ENCODE results near the gene NFATC2IP. TPM values are rescaled to one million over a fixed set of nuclear protein-coding genes. Genes with fewer than 3 reads are reported as not detected.

Gene NFATC2IP
- 55.7 and 66.1 TPM in 2 replicates for total RNA-seq (2014; rRNA removed; shearing (Covaris generic))

DNA sequence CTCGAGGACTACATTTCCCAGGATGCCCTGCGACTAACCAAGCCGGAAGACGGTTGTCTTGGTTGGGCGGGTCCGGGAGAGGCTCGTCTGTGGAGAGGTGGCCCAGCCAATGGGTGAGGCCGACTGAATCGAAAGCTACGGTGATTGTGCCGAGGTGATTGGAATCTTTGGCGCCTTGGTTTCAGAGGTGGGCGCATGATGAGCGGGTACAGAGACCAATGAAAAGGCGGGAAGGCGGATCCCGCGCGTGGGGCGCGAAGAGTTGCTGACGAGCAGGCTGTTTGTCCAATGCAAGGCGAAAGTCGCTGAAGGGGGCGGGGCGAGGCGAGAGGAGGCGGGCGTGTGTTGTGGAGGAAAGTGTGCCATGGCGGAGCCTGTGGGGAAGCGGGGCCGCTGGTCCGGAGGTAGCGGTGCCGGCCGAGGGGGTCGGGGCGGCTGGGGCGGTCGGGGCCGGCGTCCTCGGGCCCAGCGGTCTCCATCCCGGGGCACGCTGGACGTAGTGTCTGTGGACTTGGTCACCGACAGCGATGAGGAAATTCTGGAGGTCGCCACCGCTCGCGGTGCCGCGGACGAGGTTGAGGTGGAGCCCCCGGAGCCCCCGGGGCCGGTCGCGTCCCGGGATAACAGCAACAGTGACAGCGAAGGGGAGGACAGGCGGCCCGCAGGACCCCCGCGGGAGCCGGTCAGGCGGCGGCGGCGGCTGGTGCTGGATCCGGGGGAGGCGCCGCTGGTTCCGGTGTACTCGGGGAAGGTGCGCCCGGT lies at the start of gene NFATC2IP:
NFATC2IP (plus strand) TSS at position 290 of the 762 bp plus-strand sequence; CDS start at position 365, 75 bp downstream.

DNA sequence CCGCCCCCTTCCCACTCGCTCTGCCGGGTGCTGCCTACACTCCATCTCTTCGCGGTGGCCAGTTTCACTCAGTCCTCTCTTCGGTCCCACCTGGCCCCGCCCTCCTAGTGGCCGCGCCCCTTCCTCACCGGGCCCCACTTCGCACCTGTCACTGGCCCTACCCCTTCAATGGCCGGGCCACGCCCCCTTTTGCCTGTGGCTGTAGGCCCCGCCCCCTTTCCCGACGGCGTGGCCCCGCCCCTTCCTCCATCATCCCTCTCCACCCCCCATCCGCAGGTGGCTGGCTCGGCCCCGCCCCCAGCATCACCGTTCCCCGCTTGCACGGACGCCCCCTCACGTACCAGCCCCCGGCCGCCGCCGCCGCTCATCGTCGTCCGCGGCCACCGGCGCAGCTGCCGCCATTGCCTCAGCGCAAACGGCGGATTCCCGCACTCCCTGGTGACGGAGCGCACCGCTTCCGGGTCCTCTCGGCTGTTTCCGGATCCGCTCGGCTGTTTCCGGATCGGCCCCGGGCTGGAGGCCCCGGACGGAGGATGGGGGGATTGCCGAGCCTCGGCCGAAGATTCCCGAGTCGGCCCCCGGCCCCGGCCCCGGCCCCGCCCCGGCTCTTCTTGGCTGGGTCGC lies 25.9 kb upstream of the NFATC2IP start, which contains the start of gene RABEP2:
RABEP2 (minus strand) TSS at position 477 of the 624 bp plus-strand sequence; CDS start at position 402, 75 bp downstream.

DNA sequence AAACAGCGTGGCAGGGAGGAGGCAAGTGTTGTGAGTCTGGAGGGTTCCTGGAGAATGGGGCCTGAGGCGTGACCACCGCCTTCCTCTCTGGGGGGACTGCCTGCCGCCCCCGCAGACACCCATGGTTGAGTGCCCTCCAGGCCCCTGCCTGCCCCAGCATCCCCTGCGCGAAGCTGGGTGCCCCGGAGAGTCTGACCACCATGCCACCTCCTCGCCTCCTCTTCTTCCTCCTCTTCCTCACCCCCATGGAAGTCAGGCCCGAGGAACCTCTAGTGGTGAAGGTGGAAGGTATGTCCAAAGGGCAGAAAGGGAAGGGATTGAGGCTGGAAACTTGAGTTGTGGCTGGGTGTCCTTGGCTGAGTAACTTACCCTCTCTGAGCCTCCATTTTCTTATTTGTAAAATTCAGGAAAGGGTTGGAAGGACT lies 18.9 kb upstream of the NFATC2IP start, which contains the start of gene CD19:
CD19 (plus strand) TSS at position 171 of the 425 bp plus-strand sequence; CDS start at position 201, 30 bp downstream.

DNA sequence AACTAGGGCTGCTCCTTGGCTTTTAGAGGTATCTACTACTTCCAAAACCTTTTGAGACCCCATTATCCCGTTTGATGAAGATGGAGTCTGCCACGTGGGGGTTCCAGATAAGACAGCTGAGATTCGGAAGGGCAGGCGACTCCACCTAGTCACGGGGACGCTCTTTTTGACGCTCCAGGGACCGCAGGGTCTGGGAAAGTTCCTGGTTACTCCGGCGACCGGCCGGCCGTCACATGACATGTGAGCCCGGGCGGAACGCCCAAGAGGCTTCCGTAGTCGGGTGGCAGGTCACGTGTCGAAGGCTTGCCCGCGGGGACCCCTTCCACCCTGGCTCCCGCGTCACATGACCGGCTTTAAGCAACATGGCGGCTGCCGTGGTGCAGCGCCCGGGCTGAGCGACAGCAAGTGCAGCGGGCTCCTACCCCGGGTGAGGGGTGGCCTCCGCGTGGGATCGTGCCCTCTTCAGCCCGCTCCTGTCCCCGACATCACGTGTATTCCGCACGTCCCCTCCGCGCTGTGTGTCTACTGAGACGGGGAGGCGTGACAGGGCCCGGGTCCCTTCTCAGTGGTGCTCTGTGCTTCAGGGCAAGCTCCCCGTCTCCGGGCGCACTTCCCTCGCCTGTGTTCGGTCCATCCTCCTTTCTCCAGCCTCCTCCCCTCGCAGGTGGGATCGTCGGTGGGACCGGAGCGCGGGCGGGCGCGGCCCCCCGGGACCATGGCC lies 23.9 kb downstream of the NFATC2IP start, which contains the start of gene SPNS1:
SPNS1 (plus strand) TSS at position 342 of the 721 bp plus-strand sequence; CDS start at position 716, 374 bp downstream.

GRCh38 chr16:28984619-28985135 lies 33.9 kb downstream of the NFATC2IP start, which contains the start of gene LAT:
Gene LAT (plus strand): TSS chr16:28985052. CDS start chr16:28985418, 366 bp downstream.

Other genes with a start within 250 kb of the NFATC2IP start
- 578 and 662 TPM in 2 replicates for gene EIF3C, start 239.5 kb upstream of the NFATC2IP start, total RNA-seq (2014; rRNA removed; shearing (Covaris generic))
- 0.72 and 2.2 TPM in 2 replicates for gene NPIPB9, start 199.2 kb upstream of the NFATC2IP start, total RNA-seq (2014; rRNA removed; shearing (Covaris generic))
- gene ATXN2L, start 127.9 kb upstream of the NFATC2IP start, total RNA-seq (2014; rRNA removed; shearing (Covaris generic)), result 118 and 158 TPM in 2 replicates
- 341 and 356 TPM in 2 replicates for gene TUFM, start 104.6 kb upstream of the NFATC2IP start, total RNA-seq (2014; rRNA removed; shearing (Covaris generic))
- gene SH2B1, start 87.1 kb upstream of the NFATC2IP start, total RNA-seq (2014; rRNA removed; shearing (Covaris generic)), result 28.8 and 37.8 TPM in 2 replicates
- gene ATP2A1, start 72.4 kb upstream of the NFATC2IP start, total RNA-seq (2014; rRNA removed; shearing (Covaris generic)), result 0.53 and 1.2 TPM in 2 replicates
- gene RABEP2, start 25.7 kb upstream of the NFATC2IP start, total RNA-seq (2014; rRNA removed; shearing (Covaris generic)), result 43.0 and 51.4 TPM in 2 replicates
- not detected in 2 replicates for gene CD19, start 19.0 kb upstream of the NFATC2IP start, total RNA-seq (2014; rRNA removed; shearing (Covaris generic))
- 54.7 and 59.7 TPM in 2 replicates for gene SPNS1, start 23.8 kb downstream of the NFATC2IP start, total RNA-seq (2014; rRNA removed; shearing (Covaris generic))
- gene LAT, start 34.1 kb downstream of the NFATC2IP start, total RNA-seq (2014; rRNA removed; shearing (Covaris generic)), result 0.83 and 1.2 TPM in 2 replicates